C4-2B (cell line): ENCODE results near the gene PHLDB3.
"Not testable (repeated sequence)": the region's sequence is repeated elsewhere in the genome, so short reads cannot be mapped to it uniquely, and the experiment has no call there.

ENCODE experiments used
- H3K27ac ChIP-seq: fragments of 450-650 bp; 2 replicates; pipeline ENCODE4 v1.5.1; 2017
- CTCF ChIP-seq: fragments of 450-650 bp; conservative IDR thresholded peaks from 2 replicates; pipeline ENCODE4 v1.5.1; 2017; ENCODE audit warnings: mild to moderate bottlenecking
- ZFX ChIP-seq: fragments of 450-650 bp; IDR thresholded peaks from 2 replicates; pipeline ENCODE4 v1.6.1; 2017

PHLDB3 gene

GRCh38 chr19:43446746-43447489 lies 57.6 kb downstream of the PHLDB3 start:
- H3K27ac ChIP-seq = no peak overlapping the region
- peak; percentile 80 for TF ChIP-seq CTCF
- TF ChIP-seq ZFX = no peak

- H3K27ac ChIP-seq = no peak overlapping the region
- no peak for TF ChIP-seq CTCF
- no peak for TF ChIP-seq ZFX
Measured at GRCh38 chr19:43445426-43445825, 59.1 kb downstream of the PHLDB3 start.

- no peak for TF ChIP-seq CTCF
- no peak for TF ChIP-seq ZFX
- H3K27ac ChIP-seq = no peak overlapping the region
Measured at GRCh38 chr19:43444531-43445287, 59.8 kb downstream of the PHLDB3 start.

- not testable (repeated sequence) for H3K27ac ChIP-seq
Measured at GRCh38 chr19:43444091-43444490, 60.5 kb downstream of the PHLDB3 start.

GRCh38 chr19:43441716-43442115 lies 62.8 kb downstream of the PHLDB3 start:
- no peak for TF ChIP-seq ZFX
- no peak overlapping the region for H3K27ac ChIP-seq

GRCh38 chr19:43439709-43440063 lies 64.9 kb downstream of the PHLDB3 start:
- H3K27ac ChIP-seq = no peak overlapping the region
- TF ChIP-seq CTCF (no peak), ZFX (no peak)

- no peak overlapping the region for H3K27ac ChIP-seq
- TF ChIP-seq CTCF (no peak), ZFX (no peak)
Measured at GRCh38 chr19:43439032-43439708, 65.4 kb downstream of the PHLDB3 start.

GRCh38 chr19:43438291-43439031 lies 66.1 kb downstream of the PHLDB3 start:
- no peak for TF ChIP-seq CTCF
- TF ChIP-seq ZFX = no peak
- no peak overlapping the region for H3K27ac ChIP-seq
